ENCODE results near the gene NDNF. TPM values are rescaled to one million over a fixed set of nuclear protein-coding genes. Genes with fewer than 3 reads are reported as not detected.

NDNF gene
- total RNA-seq, 1 donor from 2014 or later: 0.34 TPM

DNA sequence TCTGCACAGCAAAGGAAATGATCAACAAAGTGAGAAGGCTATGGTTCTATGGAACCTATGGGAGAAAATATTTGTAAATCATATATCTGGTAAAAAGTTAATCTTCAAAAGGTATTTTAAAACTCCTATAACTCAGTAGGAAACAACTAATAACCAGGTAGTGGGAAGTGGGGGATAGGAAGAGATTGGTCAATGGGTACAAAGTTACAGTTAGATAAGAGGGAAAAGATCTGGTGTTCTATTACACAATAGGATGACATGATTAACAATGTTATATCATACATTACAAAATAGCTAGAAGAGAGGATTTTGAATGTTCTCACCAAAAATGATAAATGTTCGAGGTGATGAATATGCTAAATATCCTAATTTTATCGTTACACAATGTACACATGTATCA lies 46.3 kb downstream of the NDNF start:
- H3K9me3 ChIP-seq (ENCODE audit: insufficient read depth, low read depth, low read length): no peaks in the 10 kb centered on the region
- no peak overlapping the region for H3K9ac ChIP-seq (ENCODE audit: low read length)
- no peaks in the 10 kb centered on the region for H4K20me1 ChIP-seq (ENCODE audit: insufficient read depth, low read length)
- no peaks in the 10 kb centered on the region for H3K36me3 Mint-ChIP-seq (ENCODE audit: low read depth, unreplicated experiment)
- no peaks in the 10 kb centered on the region for H3K27me3 ChIP-seq (ENCODE audit: insufficient read depth, low read length)
- DNase-seq (ENCODE audit: low read depth) (no peak), FAIRE-seq (no peak)
- no peak overlapping the region for H3K4me2 ChIP-seq (ENCODE audit: low read length)
- no peaks in the 10 kb centered on the region for H3K9me3 Mint-ChIP-seq (ENCODE audit: unreplicated experiment)
- H3K27ac ChIP-seq (ENCODE audit: low read depth, low read length): no peak overlapping the region
- H3K36me3 ChIP-seq (ENCODE audit: insufficient read depth, low read length): no peaks in the 10 kb centered on the region
- H3K27ac Mint-ChIP-seq (ENCODE audit: unreplicated experiment): no peak overlapping the region
- TF ChIP-seq EZH2 (IDR thresholded peaks at IDR 0.05; ENCODE audit: insufficient read depth, low read length): no peak
- TF ChIP-seq, protein P1, sequence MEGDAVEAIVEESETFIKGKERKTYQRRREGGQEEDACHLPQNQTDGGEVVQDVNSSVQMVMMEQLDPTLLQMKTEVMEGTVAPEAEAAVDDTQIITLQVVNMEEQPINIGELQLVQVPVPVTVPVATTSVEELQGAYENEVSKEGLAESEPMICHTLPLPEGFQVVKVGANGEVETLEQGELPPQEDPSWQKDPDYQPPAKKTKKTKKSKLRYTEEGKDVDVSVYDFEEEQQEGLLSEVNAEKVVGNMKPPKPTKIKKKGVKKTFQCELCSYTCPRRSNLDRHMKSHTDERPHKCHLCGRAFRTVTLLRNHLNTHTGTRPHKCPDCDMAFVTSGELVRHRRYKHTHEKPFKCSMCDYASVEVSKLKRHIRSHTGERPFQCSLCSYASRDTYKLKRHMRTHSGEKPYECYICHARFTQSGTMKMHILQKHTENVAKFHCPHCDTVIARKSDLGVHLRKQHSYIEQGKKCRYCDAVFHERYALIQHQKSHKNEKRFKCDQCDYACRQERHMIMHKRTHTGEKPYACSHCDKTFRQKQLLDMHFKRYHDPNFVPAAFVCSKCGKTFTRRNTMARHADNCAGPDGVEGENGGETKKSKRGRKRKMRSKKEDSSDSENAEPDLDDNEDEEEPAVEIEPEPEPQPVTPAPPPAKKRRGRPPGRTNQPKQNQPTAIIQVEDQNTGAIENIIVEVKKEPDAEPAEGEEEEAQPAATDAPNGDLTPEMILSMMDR (IDR thresholded peaks at IDR 0.05; ENCODE audit: insufficient read depth, low read depth, low read length): no peak
- no peaks in the 10 kb centered on the region for H3K27me3 Mint-ChIP-seq (ENCODE audit: low read depth, unreplicated experiment)
- H3K4me1 Mint-ChIP-seq (ENCODE audit: low read depth, unreplicated experiment): no peaks in the 10 kb centered on the region
- no peaks in the 10 kb centered on the region for H3K79me2 ChIP-seq (ENCODE audit: insufficient read depth, low read length)
- H3K4me3 Mint-ChIP-seq (ENCODE audit: unreplicated experiment): no peak overlapping the region
- H3K4me1 ChIP-seq (ENCODE audit: insufficient read depth, low read length): no peaks in the 10 kb centered on the region
- no peak overlapping the region for H3K4me3 ChIP-seq (ENCODE audit: insufficient read depth, low read depth, low read length)
- H2AFZ ChIP-seq (ENCODE audit: low read depth, low read length): no peak overlapping the region

DNA sequence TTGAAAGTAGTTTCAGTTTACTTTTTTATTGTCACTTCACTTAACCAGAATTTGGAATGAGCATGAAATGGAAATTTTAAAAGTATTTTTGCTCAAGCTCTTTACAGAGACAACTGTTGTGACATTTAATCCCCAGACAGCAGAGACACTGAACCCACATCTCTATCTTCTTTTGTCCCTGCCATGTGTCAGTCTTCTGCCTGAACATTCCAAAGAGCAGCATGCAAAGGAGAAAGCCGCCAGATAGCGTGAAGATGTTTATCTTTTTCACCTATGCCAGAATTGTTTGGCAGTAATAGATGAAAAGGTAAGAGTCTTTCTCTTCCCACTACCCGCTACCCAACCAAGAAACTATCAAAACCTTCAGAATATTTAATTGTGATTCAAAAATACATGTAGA lies 46.8 kb downstream of the NDNF start:
- H3K27ac ChIP-seq (ENCODE audit: low read depth, low read length): no peak overlapping the region
- H3K4me3 ChIP-seq (ENCODE audit: insufficient read depth, low read depth, low read length): no peak overlapping the region
- Mint-ChIP-seq H3K27me3 (ENCODE audit: low read depth, unreplicated experiment) (no peaks in the 10 kb centered on the region), H3K27ac (ENCODE audit: unreplicated experiment) (no peak overlapping the region), H3K4me3 (ENCODE audit: unreplicated experiment) (no peak overlapping the region), H3K4me1 (ENCODE audit: low read depth, unreplicated experiment) (no peaks in the 10 kb centered on the region), H3K36me3 (ENCODE audit: low read depth, unreplicated experiment) (no peaks in the 10 kb centered on the region), H3K9me3 (ENCODE audit: unreplicated experiment) (no peaks in the 10 kb centered on the region)
- no peaks in the 10 kb centered on the region for H3K9me3 ChIP-seq (ENCODE audit: insufficient read depth, low read depth, low read length)
- no peaks in the 10 kb centered on the region for H3K79me2 ChIP-seq (ENCODE audit: insufficient read depth, low read length)
- DNase-seq (ENCODE audit: low read depth) (no peak), FAIRE-seq (no peak)
- no peaks in the 10 kb centered on the region for H3K27me3 ChIP-seq (ENCODE audit: insufficient read depth, low read length)
- H3K9ac ChIP-seq (ENCODE audit: low read length): no peak overlapping the region
- no peak overlapping the region for H2AFZ ChIP-seq (ENCODE audit: low read depth, low read length)
- no peak overlapping the region for H3K4me2 ChIP-seq (ENCODE audit: low read length)
- no peaks in the 10 kb centered on the region for H4K20me1 ChIP-seq (ENCODE audit: insufficient read depth, low read length)
- no peaks in the 10 kb centered on the region for H3K4me1 ChIP-seq (ENCODE audit: insufficient read depth, low read length)
- no peaks in the 10 kb centered on the region for H3K36me3 ChIP-seq (ENCODE audit: insufficient read depth, low read length)
- no peak for TF ChIP-seq EZH2 (IDR thresholded peaks at IDR 0.05; ENCODE audit: insufficient read depth, low read length)
- TF ChIP-seq, protein P1 (IDR thresholded peaks at IDR 0.05; ENCODE audit: insufficient read depth, low read depth, low read length): no peak

DNA sequence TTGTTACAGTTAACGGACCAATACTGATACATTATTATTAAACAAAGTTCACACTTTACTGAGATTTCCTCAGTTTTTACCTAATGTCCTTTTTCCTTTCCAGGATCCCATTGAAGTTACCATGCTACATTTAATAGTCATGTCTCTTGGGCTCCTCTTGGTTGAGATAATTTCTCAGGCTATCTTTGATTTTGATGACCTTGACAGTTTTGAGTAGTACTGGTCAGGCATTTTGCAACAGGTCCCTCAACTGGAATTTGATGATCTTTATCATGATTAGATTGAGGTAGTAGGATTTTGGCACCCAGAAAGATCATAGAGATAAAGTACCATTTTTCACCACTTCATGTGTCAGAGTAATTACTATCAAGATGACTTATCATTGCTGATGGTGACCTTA lies 53.8 kb downstream of the NDNF start:
- H3K27me3 Mint-ChIP-seq (ENCODE audit: low read depth, unreplicated experiment): no peaks in the 10 kb centered on the region
- no peaks in the 10 kb centered on the region for H3K9me3 ChIP-seq (ENCODE audit: insufficient read depth, low read depth, low read length)
- H3K36me3 ChIP-seq (ENCODE audit: insufficient read depth, low read length): no peaks in the 10 kb centered on the region
- H3K27me3 ChIP-seq (ENCODE audit: insufficient read depth, low read length): no peaks in the 10 kb centered on the region
- H2AFZ ChIP-seq (ENCODE audit: low read depth, low read length): no peak overlapping the region
- no peaks in the 10 kb centered on the region for H3K36me3 Mint-ChIP-seq (ENCODE audit: low read depth, unreplicated experiment)
- TF ChIP-seq, protein P1 (IDR thresholded peaks at IDR 0.05; ENCODE audit: insufficient read depth, low read depth, low read length): no peak
- no peak for TF ChIP-seq EZH2 (IDR thresholded peaks at IDR 0.05; ENCODE audit: insufficient read depth, low read length)
- H3K27ac Mint-ChIP-seq (ENCODE audit: unreplicated experiment): no peak overlapping the region
- H3K4me1 ChIP-seq (ENCODE audit: insufficient read depth, low read length): no peaks in the 10 kb centered on the region
- no peak for DNase-seq (ENCODE audit: low read depth)
- H3K4me2 ChIP-seq (ENCODE audit: low read length): no peak overlapping the region
- no peak overlapping the region for H3K4me3 ChIP-seq (ENCODE audit: insufficient read depth, low read depth, low read length)
- no peaks in the 10 kb centered on the region for H4K20me1 ChIP-seq (ENCODE audit: insufficient read depth, low read length)
- no peak for FAIRE-seq
- H3K9ac ChIP-seq (ENCODE audit: low read length): no peak overlapping the region
- H3K9me3 Mint-ChIP-seq (ENCODE audit: unreplicated experiment): no peaks in the 10 kb centered on the region
- H3K27ac ChIP-seq (ENCODE audit: low read depth, low read length): no peak overlapping the region
- no peak overlapping the region for H3K4me3 Mint-ChIP-seq (ENCODE audit: unreplicated experiment)
- H3K4me1 Mint-ChIP-seq (ENCODE audit: low read depth, unreplicated experiment): no peaks in the 10 kb centered on the region
- H3K79me2 ChIP-seq (ENCODE audit: insufficient read depth, low read length): no peaks in the 10 kb centered on the region
